ENCODE results near the gene ZC3H13. TPM values are rescaled to one million over a fixed set of nuclear protein-coding genes. Genes with fewer than 3 reads are reported as not detected.

ZC3H13 gene
- total and polyA plus RNA-seq, 2 of the 8 experiments (the other 6 are each of a cell fraction or from before 2014, with no cell fraction given), result 5.1 to 57.8 TPM

- TF ChIP-seq RNF2 (IDR thresholded peaks at IDR 0.05; ENCODE audit: borderline replicate concordance, low read depth, low read length, missing control alignments, poor library complexity, severe bottlenecking), result no peak
These were observed 40.1 kb downstream of the ZC3H13 start (continued) for GRCh38 chr13:46012404-46012803.

Data from H1 (cell line).